COLO668 (cell line): ENCODE data around the gene TOGARAM1.
A peak's percentile ranks its signal among the peaks of the same experiment; 100 is the strongest.

Experiments
- DNase-seq: peaks from one replicate; lab custom pipeline; 2025; ENCODE audit not compliant: unreplicated experiment; lab: John Stamatoyannopoulos, UW

TOGARAM1 gene

DNA sequence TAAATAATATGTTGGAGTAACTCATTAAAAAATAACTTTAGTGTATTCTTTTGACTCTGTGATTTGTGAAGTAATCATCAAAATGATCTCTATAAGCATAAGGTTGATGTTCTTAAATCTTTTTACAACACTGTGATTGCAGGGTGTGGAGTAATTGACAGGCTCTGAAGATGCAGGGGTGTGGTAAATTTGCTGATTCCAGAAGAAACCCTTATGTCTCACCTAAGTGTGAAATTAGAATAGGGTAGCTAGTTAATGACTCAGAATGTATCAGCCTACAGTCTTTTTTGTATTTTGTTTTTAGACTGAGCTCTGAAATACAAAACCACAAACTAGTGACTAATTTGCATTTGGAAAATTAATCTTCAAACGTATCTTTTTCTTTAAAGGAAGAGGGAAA is 127.8 kb downstream of the TOGARAM1 start:
- DNase-seq: no peak

GRCh38 chr14:45091710-45092109 is 129.7 kb downstream of the TOGARAM1 start:
- no peak for DNase-seq

DNA sequence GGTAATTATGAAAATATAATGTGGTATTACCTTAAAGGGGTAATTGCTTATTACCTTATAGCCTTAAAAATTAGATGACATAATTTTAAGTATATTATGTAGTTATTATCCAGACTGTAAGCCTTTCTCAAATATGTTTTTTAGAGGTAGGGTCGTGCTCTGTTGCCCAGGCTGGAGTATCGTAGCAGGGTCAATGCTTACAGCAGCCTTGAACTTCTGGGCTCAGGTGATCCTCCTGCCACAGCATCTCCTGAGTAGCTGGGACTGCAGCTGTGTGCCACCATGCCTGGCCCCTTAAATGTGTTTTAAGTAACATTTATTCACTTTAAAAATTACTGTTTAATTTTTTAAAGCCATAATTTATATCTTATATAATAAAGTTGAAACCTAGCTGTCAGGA is 132.3 kb downstream of the TOGARAM1 start:
- no peak for DNase-seq

DNA sequence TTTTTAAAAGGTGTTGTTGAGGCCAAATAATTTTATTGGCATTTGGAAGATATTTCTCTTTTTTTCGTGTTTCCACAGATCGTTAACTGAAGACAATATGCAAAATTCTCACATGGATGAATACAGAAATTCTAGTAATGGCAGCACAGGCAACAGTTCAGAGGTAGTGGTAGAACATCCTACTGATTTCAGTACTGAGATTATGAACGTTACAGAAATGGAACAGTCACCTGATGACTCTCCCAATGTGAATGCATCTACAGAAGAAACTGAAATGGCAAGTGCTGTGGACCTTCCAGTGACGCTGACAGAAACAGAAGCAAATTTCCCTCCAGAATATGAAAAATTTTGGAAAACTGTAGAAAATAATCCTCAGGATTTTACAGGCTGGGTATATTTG is 133.2 kb downstream of the TOGARAM1 start:
- no peak for DNase-seq

GRCh38 chr14:45096218-45096617 is 134.2 kb downstream of the TOGARAM1 start:
- DNase-seq: no peak

DNA sequence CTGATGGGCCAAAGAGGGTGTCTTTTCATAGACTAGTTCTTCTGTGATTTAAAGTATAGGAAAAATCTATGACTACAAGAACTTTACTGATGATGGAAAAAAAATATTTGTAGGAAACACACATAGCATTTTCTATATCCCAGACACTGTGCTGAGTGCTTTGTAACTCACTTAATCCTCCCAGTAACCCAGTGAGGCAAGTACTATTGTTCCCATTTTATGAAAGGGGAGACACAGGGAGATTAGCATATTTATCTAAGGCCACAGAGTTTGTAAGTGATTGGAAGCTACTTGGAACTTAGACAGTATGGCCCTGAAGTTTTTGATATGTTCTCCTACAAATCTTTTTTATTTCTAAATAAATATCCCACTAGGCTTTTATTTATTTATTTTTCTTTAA is 141.8 kb downstream of the TOGARAM1 start:
- no peak for DNase-seq

DNA sequence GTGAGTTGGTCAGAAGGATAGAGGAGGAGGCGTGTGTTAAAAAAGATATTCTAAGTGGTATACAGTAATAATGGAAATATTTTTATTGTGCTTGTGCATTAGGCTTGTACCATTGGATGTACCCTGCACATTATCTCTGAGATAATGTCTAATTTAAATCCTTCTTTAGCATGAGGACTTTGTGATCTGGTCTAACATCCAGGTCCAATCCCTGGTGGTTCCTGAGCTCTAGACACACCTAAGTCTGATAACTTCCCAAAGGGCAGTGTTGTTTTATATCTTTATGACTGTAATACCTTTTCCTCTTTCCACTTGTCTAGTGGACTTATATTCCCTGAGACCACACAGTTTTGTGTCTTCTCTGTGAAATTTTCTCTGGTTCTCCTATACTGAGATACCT is 142.6 kb downstream of the TOGARAM1 start:
- DNase-seq: no peak

DNA sequence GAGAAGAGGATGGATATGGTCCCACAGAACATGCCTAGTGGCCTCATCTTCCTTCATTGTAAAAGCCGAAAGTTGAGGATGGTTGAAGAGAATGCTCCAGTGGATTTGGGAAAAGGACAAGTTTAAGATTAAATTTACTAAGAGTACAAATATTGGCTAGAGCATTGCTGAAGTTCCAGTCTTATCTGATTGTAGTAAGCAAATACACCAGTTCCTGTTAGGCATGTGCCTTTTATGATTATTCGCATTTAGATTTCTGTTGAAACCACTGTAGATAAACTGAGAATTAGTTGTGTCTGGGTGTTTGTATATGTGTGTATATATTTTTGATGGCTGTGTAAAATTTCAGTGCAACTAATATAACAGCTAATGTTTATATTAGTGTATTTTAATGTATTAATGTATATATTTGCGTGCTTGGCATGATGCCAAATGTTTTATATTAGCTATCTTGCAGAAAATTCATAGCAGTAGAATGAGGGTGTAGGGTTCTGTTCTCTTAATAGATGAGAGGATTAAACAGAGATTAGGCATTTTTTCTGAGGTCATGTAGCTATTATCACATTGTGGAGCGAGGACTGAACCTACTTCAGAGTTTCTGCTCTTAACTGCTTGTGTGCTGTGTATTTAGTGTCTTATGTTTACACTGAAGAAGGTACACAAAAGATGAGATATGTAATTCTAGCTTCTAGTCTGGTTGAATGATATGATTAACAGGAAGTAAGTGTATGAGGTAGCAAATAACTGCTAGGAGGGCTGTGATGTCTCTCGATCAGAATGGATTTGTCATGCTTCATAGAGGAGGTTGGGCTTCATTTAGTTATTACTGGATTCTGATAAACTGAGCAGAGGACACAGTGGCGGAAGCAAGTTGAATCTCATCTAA is 151.1 kb downstream of the TOGARAM1 start:
- peak; percentile 25 for DNase-seq

- no peak for DNase-seq
Measured at GRCh38 chr14:45114327-45114726, 152.3 kb downstream of the TOGARAM1 start.

GRCh38 chr14:45118594-45118993 is 156.6 kb downstream of the TOGARAM1 start:
- no peak for DNase-seq

DNA sequence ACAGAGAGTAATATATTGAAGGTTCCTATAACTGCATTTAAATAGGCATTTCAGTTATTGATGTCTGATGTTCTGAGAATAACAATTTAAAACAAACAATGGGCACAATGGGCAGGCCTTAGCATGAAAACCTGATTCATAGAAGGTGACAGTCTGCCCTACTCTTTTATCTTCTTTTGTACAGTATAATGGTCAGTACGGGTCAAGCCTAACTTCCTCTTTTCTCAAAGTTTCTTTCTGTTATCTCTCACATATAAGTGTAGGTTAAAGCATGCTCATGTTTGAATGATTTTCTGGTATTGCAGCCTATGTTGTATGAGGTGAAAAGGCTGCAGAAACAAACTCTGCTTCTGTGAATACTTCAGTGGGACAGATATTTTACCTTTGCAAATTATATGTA is 158.1 kb downstream of the TOGARAM1 start:
- DNase-seq: no peak

GRCh38 chr14:45123271-45123670 is 161.3 kb downstream of the TOGARAM1 start:
- DNase-seq: no peak
